SJCRH30 (cell line): ENCODE data around the gene FAM217B. TPM values are rescaled to one million over a fixed set of nuclear protein-coding genes. Genes with fewer than 3 reads are reported as not detected.
"Not testable (repeated sequence)": the region's sequence is repeated elsewhere in the genome, so short reads cannot be mapped to it uniquely, and the experiment has no call there.

Experiments used
- DNase-seq, 2 experiments: peaks; one replicate each; pipeline ENCODE4 v3.0.0-alpha.2; 2015 to 2020
- H3K27ac ChIP-seq: fragments of 250-450 bp; sonication (Bioruptor Pico); 2 replicates; pipeline ENCODE4 v1.5.1; 2020; ENCODE audit warnings: mild to moderate bottlenecking, moderate library complexity
- H3K27me3 ChIP-seq: fragments of 250-450 bp; sonication (Bioruptor Pico); 2 replicates; pipeline ENCODE4 v1.5.1; 2020; ENCODE audit warnings: mild to moderate bottlenecking, moderate library complexity
- H3K36me3 ChIP-seq: fragments of 250-450 bp; sonication (Bioruptor Pico); 2 replicates; pipeline ENCODE4 v1.5.1; 2020; ENCODE audit warnings: mild to moderate bottlenecking, moderate library complexity
- H3K4me1 ChIP-seq: fragments of 250-450 bp; sonication (Bioruptor Pico); 2 replicates; pipeline ENCODE4 v1.5.1; 2020; ENCODE audit warnings: mild to moderate bottlenecking, moderate library complexity
- H3K4me3 ChIP-seq: fragments of 250-450 bp; sonication (Bioruptor Pico); 2 replicates; pipeline ENCODE4 v1.5.1; 2020; ENCODE audit warnings: mild to moderate bottlenecking, moderate library complexity
- H3K9me3 ChIP-seq: fragments of 250-450 bp; sonication (Bioruptor Pico); replicated peaks from 2 replicates; pipeline ENCODE4 v1.5.1; 2020; ENCODE audit warnings: mild to moderate bottlenecking, moderate library complexity
- total RNA-seq: library from RNA; depleted of rRNA; stranded (reverse); fragments of >200 nt; shearing (Covaris generic); gene quantifications from 2 replicates; pipeline ENCODE4 v1.2.3, GENCODE V29; 2014

The FAM217B gene
- total RNA-seq, 1 experiment from 2014 or later, result 24.7 TPM

DNA sequence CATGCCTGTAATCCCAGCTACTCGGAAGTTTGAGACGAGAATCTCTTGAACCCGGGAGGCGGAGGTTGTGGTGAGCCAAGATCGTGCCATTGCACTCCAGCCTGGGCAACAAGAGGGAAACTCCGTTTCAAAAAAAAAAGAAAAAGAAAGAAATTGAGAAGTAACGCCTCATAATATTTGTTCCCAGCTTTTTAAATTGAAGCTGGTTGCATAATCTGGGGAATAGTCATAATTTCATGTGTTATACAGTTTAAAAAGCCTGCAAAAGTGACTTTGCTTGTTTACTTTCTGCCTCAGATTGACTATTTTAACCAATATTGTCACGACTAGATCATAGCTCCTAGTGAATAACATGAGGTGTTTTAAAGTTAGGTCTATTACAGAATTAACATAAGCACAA, 7.2 kb downstream of the FAM217B start:
- Histone ChIP-seq H3K36me3 (peaks cover 18% of the 10 kb centered on the region), H3K4me3 (no peak overlapping the region), H3K9me3 (no peaks in the 10 kb centered on the region), H3K27ac (no peak overlapping the region), H3K4me1 (no peaks in the 10 kb centered on the region), H3K27me3 (no peaks in the 10 kb centered on the region)
- no peak for DNase-seq

DNA sequence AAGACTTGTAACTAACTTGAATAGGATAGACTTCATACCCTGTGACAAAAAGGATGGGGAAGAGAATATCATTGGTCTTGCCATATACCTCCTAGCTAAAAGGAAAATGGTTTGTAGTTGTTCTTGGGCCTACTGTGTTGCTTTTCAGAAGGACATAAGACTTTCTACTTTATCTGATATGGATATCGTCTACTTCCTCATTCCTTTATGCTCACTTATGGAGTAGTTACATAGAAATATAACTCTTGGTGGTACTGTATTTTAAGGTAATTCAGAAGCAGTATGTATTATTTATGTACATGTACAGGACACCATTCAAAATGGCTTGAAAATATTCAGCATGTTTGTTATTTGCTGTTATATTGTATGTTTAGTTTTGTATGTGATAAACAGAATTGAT, 8.0 kb downstream of the FAM217B start:
- no peaks in the 10 kb centered on the region for H3K27me3 ChIP-seq
- no peaks in the 10 kb centered on the region for H3K9me3 ChIP-seq
- DNase-seq, result no peak
- H3K4me3 ChIP-seq, result no peak overlapping the region
- H3K27ac ChIP-seq, result no peak overlapping the region
- no peaks in the 10 kb centered on the region for H3K4me1 ChIP-seq
- H3K36me3 ChIP-seq, result peaks cover 10% of the 10 kb centered on the region

DNA sequence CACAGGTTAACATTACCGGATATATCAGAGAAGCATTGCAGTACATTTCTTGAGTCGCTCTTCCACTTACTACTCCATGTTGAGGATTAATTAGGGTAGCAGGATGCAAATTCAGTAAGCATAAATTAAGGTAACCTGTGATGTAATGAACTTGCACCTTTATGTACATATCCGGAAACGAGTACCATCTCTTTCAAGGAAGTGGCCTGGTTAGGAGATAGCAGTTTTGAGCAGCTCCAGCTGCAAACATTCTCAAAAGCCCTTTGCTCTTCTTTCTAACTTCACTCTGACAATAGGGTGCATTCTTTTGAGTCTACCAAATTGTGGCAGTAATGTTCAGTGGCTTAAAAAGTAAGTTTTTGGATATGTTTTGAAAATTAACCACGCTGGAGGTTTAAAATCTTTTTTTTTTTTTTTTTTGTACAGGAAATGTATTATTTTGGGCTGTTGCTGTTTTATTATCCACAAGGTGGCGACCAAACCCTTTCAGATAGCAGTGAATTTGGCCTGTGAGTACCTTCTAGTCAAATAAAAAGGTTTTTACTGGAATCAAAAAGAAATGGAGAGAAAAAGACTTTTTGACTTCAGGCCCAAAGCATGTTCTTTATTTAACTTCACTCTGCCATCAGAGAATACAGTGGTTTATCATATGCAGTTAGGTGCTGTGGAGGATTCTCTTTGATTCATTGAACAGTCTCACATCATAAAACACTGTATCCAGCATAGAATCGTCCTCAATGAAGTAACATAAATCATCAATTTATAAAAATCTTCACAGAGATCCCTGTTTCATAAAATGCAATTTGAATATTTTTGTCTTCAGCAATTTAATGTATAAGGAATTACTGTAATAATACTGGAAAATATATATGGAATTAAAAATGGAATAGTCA, 8.9 kb downstream of the FAM217B start:
- H3K36me3 ChIP-seq, result peaks cover 2% of the 10 kb centered on the region
- peak; percentile 58 to 86 for DNase-seq
- no peak overlapping the region for H3K27ac ChIP-seq
- no peaks in the 10 kb centered on the region for H3K27me3 ChIP-seq
- H3K9me3 ChIP-seq, result no peaks in the 10 kb centered on the region
- no peak overlapping the region for H3K4me3 ChIP-seq
- no peaks in the 10 kb centered on the region for H3K4me1 ChIP-seq

DNA sequence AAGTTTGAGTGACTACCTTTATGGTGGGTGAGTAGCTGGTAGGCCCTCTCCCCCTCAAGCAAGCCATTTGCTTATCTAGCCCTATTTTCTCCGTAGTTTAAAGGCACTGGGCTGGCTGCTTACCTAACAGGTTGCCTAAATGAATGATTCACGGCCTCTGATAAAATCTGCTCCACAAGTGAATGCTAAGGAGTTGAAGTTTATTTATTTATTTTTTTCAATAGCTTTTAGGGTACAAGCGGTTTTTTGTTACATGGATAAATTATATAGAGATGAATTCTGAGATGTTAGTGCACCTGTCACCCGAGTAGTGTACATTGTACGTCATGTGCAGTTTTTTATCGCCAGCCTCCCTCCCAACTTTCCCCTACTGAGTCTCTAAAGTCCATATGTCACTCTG, 9.7 kb downstream of the FAM217B start:
- H3K4me3 ChIP-seq, result no peak overlapping the region
- no peak for DNase-seq
- H3K4me1 ChIP-seq, result no peaks in the 10 kb centered on the region

DNA sequence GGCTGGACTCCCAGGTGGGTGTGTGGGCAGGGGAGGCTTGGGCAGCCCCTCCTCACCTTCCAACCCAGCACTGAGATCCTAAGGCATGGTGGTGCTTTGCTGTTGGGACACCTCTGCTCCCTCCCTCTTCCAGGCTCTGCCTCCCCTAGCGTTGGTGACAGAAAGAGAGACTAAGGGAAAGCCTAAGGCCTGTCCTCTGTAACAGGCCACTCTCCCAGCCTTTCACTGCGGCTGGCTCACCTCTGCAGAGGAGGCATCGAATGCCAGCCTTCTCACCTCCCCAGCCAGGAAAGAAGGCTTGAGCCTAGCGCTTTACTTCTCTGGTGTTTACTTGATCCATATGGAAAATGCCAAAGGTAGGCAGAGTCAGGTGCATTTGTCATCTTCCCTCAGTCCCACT, 14.5 kb downstream of the FAM217B start:
- H3K9me3 ChIP-seq, result no peaks in the 10 kb centered on the region
- DNase-seq, result no peak
- no peaks in the 10 kb centered on the region for H3K36me3 ChIP-seq
- H3K4me3 ChIP-seq, result no peak overlapping the region
- no peak overlapping the region for H3K27ac ChIP-seq
- no peaks in the 10 kb centered on the region for H3K27me3 ChIP-seq
- no peaks in the 10 kb centered on the region for H3K4me1 ChIP-seq

More for the DNA sequence above, 9.7 kb downstream of the FAM217B start:
- Histone ChIP-seq H3K9me3 (no peaks in the 10 kb centered on the region), H3K36me3 (no peaks in the 10 kb centered on the region; the same call in none of the 2 replicates), H3K27me3 (no peaks in the 10 kb centered on the region), H3K27ac (no peak overlapping the region)

DNA sequence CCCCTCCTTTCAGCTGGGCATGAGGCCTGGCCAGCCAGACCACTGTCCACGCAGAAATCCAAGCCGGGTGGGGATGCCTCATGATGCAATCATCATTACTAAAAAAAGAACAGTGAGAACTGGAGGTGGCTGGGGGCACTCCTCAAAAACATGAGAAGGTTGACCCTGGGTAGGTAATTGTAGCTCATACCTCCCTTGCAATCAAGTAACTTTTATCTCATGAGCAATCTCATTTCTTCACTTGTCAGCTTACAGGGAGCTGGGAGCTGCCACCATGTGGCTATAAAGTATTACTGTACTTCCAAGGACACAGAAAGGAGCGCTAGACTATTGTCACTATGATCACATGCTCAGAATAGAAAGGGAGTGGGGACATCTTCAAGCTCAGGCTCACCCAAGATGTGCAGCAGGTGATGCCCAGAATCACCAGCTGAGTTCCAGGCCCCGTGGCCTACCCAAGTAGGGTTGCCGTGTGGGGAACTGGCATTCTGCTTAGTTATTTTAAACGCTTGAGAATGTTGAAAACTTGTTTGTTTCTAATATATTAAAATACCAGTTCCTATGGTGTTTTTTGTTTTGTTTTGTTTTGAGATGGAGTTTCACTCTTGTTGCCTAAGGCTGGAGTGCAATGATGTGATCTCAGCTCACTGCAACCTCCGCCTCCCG, 15.1 kb downstream of the FAM217B start:
- H3K4me3 ChIP-seq, result no peak overlapping the region
- H3K27ac ChIP-seq, result no peak overlapping the region
- H3K36me3 ChIP-seq, result no peaks in the 10 kb centered on the region
- H3K4me1 ChIP-seq, result no peaks in the 10 kb centered on the region
- DNase-seq, result peak in 1 of 2 experiments; percentile 46
- H3K9me3 ChIP-seq, result no peaks in the 10 kb centered on the region
- no peaks in the 10 kb centered on the region for H3K27me3 ChIP-seq

DNA sequence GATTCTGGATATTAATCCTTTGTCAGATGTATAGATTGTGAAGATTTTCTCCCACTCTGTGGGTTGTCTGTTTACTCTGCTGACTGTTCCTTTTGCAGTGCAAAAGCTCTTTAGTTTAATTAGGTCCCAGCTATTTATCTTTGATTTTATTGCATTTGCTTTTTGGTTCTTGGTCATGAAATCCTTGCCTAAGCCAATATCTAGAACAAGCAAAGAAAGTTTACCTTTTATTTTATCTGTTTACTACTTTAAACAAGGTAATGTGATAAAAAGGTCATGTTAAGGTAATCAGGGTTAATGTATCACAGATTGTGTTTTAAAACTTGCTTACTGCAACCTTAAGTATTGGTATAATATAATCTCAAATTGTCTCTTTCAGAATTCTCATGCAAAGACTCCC, 17.4 kb downstream of the FAM217B start:
- not testable (repeated sequence) for H3K4me1 ChIP-seq, H3K9me3 ChIP-seq, H3K4me3 ChIP-seq, H3K27ac ChIP-seq, H3K27me3 ChIP-seq, DNase-seq, H3K36me3 ChIP-seq

DNA sequence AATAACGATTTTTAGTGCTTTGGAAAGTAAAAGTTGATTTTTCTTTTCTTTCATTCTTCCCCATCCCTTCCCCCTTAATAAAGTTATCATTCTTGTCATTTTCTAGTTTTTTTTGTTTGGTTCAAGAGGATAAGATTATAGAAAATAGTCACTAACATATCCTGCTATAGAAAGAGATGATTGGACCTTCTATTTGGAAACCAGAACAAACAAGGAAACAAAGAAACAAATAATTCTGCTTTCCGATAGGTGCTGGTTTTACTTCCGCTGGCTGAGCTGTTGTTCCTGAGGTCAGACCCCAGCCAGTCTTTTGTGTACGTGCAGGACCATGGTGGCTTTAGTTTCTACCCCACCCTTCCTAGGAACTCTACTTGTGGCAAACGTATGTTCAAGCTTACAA, 17.9 kb downstream of the FAM217B start, which contains the start of gene CDH26:
TSS of gene CDH26 (plus strand) at position 301 of the 400 bp plus-strand sequence. CDS start 304 bp downstream, outside the sequence.
- Histone ChIP-seq H3K9me3 (no peaks in the 10 kb centered on the region), H3K4me1 (no peaks in the 10 kb centered on the region), H3K4me3 (no peak within 1 kb of the TSS), H3K36me3 (no peaks in the 10 kb centered on the region), H3K27ac (no peak within 1 kb of the TSS), H3K27me3 (0 out of 2 replicates have a peak, but pooled peaks cover 4% of the 10 kb centered on the region)
- no peak for DNase-seq

DNA sequence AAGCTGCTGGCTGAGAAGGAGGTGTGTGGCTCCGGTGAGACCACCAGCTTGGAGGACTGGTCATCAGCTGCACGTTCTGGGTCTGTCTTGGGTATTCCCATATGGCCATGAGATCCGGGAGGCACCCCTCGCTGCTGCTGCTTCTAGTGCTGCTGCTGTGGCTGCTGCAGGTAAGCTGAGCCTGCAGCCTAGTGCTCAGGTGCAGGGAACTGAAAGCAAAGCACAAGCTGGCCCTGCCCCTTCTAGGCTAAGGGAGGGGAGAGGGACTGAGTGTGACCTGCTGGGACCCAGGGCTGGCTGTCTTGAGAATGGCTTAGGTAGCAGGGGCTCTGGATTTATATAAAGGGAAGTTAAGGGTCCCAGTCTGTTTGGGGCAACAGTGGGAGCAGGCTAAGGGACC, 18.4 kb downstream of the FAM217B start:
- Histone ChIP-seq H3K4me3 (no peak overlapping the region), H3K27ac (no peak overlapping the region), H3K4me1 (no peaks in the 10 kb centered on the region), H3K9me3 (no peaks in the 10 kb centered on the region), H3K36me3 (no peaks in the 10 kb centered on the region), H3K27me3 (peaks cover 4% of the 10 kb centered on the region; the same call in 1 of the 2 replicates)
- DNase-seq, result no peak

DNA sequence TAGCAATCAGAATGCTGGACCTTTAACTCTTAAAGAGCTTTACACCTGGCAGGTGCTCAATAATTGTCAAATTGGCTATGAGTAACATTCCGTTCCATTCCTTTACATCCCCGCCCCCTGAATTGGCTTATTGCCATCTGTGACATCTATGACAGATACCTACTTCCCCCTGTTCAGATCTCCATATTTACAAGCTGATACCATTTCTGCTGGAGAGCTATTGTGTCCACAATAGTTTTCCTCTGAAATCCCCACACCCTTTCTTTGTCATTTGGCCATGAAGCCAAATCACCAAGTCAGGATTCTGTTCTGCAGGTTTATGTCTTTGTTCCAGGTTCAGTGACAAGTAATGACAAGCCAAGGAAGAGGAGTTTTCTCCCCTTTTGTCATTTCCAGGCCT, 21.2 kb downstream of the FAM217B start:
- H3K9me3 ChIP-seq, result no peaks in the 10 kb centered on the region
- H3K36me3 ChIP-seq, result no peaks in the 10 kb centered on the region
- H3K4me3 ChIP-seq, result no peak overlapping the region
- DNase-seq, result no peak
- H3K27me3 ChIP-seq, result peaks cover 9% of the 10 kb centered on the region
- H3K4me1 ChIP-seq, result no peaks in the 10 kb centered on the region
- H3K27ac ChIP-seq, result no peak overlapping the region

DNA sequence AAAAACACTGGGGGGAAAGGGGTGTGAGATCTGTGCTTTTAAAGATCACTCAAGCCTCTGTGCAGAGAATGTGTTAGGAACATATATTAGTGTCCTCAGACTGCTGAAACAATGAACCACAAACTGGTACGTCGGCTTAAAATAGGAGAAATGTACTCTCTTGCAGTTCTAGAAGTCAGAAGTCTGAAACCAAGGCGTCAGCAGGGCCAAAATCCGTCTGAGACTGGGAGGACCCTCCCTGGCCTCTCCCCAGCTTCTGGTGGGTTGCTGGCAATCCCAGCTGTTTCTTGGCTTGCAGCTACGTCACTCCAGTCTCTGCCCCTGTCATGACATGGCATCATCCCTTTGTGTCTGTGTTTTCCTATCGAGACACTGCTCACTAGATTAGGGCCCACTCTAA, 22.0 kb downstream of the FAM217B start:
- Histone ChIP-seq H3K4me1 (no peaks in the 10 kb centered on the region), H3K27me3 (peaks cover 9% of the 10 kb centered on the region), H3K27ac (no peak overlapping the region), H3K9me3 (no peaks in the 10 kb centered on the region), H3K36me3 (no peaks in the 10 kb centered on the region), H3K4me3 (no peak overlapping the region)
- no peak for DNase-seq

DNA sequence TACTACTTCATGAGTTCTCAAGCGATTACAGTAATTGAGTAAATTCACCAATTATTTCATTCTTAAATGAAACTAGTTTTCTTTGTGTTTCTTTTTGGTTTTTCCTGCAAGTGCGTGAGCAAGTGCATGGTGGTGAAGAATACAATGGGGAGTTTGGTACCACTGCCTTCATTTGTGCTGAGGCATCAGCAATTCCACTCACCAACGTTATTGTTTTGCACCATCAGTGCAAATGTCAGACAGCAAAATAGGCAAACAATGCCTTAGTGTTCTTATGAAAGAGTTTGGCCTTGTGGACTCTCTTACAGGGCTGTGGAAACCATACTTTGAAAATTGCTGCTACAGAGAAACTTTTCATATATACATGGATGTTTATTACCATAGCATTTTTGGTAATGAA, 26.2 kb downstream of the FAM217B start:
- Histone ChIP-seq H3K4me1 (no peaks in the 10 kb centered on the region), H3K4me3 (no peak overlapping the region), H3K27ac (no peak overlapping the region), H3K36me3 (no peaks in the 10 kb centered on the region), H3K9me3 (no peaks in the 10 kb centered on the region), H3K27me3 (peaks cover 8% of the 10 kb centered on the region)
- DNase-seq, result no peak

DNA sequence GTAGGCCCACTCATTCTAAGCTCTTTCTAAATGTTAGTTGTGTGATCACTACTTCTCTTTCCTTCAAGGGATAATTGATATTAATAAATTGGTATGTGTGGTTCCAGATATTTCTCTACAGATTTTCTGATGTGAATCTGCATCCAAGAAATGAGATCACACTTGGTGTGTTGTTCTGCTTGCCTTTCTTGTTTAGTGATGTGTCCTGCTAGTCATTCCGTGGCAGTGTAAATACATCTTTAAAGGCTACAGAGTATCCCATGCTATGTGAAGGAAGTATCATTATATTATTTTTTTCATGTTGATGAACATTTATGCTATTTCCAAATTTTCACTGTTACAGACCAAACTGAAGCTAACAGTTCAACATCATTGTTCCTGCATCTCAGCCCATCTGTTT, 31.2 kb downstream of the FAM217B start:
- Histone ChIP-seq H3K36me3 (no peaks in the 10 kb centered on the region), H3K9me3 (no peaks in the 10 kb centered on the region), H3K4me3 (no peak overlapping the region), H3K27ac (no peak overlapping the region), H3K27me3 (no peaks in the 10 kb centered on the region), H3K4me1 (no peaks in the 10 kb centered on the region)
- DNase-seq, result no peak

DNA sequence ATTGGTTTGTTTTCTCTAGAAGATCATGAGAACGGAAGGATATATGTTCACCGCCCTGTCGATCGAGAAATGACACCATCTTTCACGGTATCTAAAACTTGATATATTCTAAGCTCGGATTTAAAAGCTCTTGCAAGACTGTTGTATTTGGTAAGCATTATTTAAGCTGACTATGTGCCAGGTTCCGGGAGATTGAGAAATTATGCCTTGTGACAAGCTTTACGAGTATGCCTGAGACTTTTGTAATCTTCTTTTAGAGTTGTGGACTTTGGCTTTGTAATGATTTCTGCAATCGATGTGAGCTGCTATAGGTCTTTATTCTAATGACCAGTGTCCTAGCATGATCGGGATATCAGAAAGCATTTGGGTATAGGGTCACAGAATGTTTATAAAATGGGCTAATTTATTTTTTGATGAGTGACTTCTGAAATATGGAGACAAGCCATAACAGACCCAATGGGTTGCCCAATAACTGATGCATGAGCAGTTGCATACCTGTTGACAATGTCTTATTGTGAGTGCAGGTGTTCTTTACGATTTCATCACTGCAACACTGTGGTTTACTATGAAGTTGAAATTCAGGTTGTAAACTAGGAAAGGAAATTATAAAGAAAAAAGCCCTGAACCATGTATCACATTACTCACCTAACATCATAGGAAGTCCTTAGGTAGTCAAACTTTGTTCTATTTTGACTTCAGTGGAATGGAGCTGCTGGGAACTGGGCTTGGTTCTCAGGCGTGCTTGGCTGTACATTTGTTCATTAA, 32.0 kb downstream of the FAM217B start:
- no peaks in the 10 kb centered on the region for H3K4me1 ChIP-seq
- no peak overlapping the region for H3K27ac ChIP-seq
- H3K4me3 ChIP-seq, result no peak overlapping the region
- no peaks in the 10 kb centered on the region for H3K36me3 ChIP-seq
- H3K9me3 ChIP-seq, result no peaks in the 10 kb centered on the region
- H3K27me3 ChIP-seq, result no peaks in the 10 kb centered on the region
- no peak for DNase-seq
